Stimulated activated CD4-positive, alpha-beta T cell treated with anti-CD3 and anti-CD28 coated beads, Interleukin-4, amount 100 ng/mL, for 1 hour (primary cell): Measurements from ENCODE around the gene ZNF583.

Experiments
- DNase-seq: peaks from one replicate; pipeline ENCODE4 v3.0.0-alpha.2; 2020

Gene ZNF583

DNA sequence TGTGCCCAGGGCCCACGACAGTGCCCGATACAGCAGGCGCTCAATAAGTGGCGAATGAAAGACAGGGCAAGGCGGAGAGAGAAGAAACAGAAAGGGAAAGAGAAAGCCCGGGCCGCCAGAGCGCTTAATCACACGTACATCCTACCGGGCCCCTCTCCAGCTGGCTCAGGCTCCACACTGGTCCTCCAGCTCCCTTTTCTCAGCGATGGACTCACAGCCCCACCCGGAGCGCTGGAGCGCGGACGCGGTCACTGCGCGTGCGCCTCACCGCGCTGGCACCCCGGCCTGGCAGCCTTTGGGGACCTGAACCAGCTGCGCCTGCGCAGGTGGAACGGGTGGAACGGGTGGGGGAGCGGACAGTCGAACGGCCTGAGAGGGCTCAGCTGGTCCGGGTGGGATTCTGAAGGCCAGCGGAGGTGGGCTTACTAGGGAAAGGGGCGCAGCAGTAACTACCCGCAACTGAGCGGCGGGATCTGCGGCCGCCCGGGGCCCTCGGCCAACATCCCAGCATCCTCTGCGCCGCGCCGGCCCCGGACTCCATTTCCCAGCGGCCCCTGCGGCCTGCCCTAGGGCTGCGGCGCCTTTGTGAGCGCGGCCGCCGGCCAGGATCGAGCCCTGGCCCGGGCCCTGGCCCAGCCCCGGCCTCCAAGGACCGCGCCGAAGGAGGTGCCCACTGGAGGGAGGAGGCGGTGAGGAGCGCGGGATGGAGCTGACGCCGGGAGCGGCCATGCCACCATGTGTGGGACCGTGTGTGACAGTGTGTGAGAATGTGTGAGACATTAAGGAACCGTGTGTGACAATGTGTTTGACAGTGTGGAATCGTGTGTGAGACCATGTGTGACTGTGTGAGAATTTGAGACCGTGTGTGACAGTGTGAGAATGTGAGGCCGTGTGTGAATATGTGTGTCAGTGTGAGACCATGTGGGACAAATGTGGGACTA lies at the start of gene ZNF583:
Gene ZNF583 (plus strand): TSS at position 569 of the 941 bp plus-strand sequence. CDS start 2,783 bp downstream, outside the sequence.
- DNase-seq: peak; percentile 87

DNA sequence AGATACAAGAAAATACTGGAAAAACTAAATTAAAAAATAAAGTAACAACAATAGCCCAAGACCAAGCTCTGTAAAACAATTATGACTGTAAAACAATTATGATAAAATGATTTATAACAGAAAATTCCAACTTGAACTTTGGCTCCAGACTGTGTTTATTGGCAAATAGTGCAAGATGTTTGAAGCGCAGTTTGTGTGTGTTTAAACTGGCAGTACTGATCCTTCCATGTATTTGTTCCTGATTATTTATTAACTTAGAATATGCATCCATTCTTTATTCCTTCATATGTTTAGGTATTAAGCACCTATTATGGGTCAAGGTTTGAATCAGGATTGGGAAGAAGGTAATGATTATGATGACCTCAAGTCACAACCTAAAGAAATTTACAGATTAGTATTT lies 48.6 kb upstream of the ZNF583 start:
- no peak for DNase-seq

DNA sequence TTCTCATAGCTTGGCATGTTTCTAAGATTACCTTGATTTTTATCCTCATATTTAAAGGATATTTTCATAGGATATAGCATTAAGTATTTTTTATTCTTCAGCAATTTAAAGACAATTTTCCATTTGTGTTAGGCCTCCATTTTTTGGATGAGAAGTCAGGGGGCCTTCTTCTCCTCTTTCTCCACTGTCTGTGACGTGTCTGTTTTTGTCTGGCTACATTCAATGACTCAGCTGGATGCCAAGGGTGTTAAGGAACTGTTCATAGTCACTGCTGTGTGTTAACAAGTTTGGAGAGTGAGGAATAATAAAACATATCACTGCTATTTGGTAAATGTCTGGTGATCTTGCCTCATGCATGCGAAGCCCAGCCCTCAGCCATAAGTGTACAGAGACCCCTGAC lies 47.2 kb upstream of the ZNF583 start:
- no peak for DNase-seq

DNA sequence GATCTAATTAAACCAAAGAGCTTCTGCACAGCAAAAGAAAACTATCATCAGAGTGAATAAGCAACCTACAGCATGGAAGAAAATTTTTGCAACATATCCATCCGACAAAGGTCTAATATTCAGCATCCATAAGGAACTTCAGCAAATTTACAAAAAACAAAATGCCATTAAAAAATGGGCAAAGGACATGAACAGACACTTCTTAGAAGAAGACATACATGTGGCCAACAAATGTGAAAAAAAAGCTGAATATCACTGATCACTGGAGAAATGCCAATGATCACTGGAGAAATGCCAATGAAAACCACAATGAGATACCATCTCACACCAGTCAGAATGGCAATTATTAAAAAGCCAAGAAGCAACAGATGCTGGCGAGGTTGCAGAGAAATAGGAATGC lies 43.3 kb upstream of the ZNF583 start:
- no peak for DNase-seq

DNA sequence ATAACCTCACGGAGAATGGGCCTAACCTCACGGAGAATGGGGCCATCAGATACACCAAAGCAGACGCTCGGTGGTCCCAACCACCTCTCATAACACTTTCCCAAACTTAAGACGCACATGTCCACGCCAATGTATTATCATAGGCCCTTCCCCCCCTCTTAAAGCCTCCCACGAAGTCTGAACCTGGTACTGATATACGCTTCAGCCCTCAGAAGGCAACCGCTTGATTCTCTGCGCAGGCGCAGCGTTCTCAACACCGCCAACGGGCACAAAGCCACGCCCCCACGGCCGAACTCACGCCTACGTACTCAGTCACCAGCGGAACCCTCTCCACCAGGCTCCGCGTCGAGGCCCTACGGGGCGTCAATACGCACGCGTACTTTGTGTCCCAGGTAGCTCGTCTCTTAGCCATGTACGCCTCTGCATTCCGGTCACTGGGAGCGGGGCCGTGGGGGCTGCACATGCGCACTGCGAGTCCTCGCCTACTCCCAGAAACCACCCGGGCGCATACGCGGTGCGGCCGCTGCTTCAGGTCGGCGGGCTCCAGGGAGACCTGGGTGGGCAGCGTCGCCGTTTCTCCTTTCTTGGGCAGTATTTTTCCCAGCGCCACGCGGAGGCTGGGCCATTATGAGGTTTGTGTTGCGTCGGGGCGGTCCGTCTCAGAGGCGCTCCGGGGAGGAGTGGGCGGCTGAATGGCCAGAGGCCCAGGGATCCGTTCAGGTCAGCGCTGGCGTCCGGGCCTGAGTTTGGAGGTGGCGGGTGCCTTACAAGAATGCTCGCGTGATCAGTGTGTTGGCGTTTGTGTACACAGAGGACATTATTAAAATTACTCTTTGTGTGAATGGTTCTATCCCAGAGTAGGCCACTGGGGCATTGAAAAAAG lies 36.1 kb upstream of the ZNF583 start:
- DNase-seq: peak; percentile 73

DNA sequence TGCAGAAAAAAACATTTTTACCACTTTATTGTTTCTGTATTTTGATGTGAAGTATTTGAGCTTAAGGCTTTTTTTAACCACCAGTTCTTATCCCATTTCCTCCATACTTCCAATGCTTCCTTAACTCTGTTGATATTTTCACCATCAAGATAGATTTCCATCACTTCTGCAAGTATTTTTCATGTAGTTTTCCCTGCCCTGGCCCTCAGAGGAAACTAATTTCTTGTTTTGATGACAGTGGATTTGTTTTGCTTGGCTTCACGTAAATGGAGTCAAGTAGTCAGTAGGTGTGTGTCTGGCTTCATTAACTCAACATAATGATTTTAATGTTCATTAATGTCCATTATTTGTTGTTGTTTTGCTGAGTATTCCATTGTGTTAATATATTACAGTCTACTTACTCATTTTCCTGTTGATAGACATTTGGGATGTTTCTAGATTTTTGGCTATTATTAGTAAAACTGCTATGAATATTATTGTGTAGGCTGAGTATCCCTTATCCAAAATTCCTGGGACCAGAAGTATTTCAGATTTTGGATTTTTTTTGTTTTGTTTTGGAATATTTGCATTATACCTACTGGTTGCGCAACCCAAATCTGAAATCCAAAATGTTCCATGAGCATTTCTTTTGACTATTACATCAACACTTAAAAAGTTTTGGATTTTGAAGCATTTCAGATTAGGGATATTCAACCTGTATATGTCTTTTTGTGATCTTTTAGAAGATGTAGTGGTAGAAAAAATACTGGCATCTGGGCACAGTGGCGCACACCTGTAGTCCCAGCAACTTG lies 34.1 kb upstream of the ZNF583 start:
- DNase-seq: no peak

DNA sequence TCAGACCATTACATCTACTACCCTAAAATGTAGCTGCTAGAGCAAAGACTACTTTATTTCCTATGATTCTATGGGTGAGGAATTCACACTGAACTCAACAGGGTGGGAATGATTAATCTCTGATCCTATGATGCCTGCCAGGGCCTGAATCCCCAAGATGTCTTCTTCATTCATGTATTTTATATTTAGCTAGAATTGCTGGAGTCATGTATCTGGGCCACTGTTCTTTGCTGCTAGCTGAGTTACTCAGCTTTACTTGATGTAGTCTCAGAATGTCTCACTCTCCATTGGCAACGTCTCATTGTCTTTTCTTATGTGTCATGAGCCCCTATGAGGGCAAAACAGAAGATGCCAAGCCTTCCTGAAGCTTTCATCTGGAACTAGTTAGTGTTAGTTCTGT lies 31.9 kb upstream of the ZNF583 start:
- DNase-seq: no peak

DNA sequence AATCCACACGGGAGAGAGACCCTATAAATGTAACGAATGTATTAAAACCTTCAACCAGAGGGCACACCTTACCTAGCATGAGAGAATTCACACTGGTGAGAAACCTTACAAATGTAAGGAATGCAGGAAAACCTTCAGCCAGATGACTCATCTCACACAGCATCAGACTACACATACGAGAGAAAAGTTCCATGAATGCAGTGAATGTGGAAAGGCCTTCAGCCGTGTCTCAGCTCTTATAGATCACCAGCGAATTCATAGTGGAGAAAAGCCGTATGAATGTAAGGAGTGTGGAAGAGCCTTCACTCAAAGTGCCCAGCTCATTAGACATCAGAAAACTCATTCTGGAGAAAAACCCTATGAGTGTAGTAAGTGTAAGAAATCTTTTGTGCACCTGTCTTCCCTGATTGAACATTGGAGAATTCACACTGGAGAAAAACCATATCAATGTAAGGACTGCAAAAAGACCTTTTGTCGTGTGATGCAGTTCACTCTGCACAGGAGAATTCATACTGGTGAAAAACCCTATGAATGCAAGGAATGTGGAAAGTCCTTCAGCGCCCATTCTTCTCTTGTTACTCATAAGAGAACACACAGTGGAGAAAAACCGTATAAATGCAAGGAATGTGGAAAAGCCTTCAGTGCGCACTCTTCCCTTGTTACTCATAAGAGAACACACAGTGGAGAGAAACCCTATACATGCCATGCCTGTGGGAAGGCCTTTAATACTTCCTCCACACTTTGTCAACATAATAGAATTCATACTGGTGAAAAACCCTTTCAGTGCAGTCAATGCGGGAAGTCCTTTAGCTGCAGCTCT lies 26.8 kb upstream of the ZNF583 start:
- no peak for DNase-seq

DNA sequence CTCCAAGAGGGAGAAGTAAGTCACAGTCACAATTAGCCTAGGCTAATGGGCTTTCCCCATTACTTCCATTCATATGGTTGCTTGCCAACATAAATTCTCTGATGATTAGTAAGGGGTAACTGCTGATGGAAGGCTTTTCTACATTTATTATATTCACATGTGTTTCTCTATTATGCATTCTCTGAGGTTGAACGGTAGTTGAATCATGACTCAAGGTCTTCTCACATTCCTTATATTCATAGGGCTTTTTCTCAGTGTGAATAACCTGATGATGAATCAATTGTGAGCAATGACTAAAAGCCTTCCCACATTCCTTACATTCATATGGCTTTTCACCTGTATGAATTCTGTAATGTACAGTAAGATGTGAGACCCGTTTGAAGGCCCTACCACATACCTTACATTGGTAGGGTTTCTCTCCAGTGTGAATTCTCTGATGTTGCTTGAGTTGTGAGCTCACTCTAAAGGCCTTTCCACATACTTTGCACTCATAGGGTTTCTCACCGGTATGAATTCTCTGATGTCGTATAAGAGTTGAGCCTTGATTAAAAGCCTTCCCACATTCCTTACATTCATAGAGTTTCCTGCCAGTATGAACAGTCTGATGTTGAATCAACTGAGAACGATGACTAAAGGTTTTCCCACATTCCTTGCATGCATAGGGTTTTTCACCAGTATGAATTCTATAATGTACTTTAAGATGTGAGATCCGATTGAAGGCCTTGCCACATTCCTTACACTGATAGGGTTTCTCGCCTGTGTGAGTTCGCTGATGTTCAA lies 20.1 kb upstream of the ZNF583 start:
- no peak for DNase-seq

DNA sequence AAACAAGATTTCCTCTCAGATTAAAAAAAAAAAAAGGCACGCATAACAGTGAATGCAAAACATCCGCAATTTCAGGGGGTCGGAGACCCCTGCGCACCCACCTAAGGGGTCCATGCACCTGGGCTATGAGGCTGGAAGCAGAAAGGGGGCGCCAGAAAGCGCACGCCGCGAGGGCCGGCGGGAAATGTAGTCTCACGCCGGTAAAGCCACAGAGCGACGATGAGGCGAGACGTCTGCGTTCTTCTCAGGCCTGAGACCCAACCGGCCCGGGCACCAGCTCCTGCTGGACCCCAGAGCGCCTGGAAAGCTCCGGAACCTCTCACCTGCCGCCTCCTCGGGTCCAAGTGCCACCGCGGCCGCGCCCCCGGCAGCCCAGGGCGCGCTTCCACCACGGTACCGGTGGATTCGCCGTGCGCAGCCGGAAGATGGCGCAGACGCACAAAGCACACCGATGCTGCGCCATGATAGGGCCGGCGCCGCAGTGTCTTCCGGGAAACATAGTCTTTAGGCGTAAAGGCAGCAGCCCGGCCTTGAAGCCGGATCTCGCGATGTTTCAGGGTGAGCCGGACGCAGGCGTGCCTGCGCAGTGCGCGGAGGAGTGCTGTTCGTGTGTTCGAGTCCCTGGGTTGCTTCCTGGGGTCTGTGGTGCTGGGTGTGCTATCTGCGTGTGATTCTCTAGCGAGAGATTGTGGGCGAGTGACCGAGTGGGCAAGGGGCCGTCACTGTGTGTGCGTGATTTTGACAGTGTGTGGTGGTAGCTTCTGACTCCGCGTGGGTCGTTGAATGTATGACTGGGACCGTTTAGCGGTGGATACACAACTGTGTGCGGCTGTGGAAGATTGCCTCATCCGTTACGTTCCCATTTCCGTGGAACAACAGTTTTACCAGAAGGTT lies 10.8 kb upstream of the ZNF583 start, which contains the start of gene ZNF582:
Gene ZNF582 (minus strand): TSS at position 416 of the 894 bp plus-strand sequence. CDS start 1,782 bp downstream, outside the sequence.
- peak; percentile 90 for DNase-seq

DNA sequence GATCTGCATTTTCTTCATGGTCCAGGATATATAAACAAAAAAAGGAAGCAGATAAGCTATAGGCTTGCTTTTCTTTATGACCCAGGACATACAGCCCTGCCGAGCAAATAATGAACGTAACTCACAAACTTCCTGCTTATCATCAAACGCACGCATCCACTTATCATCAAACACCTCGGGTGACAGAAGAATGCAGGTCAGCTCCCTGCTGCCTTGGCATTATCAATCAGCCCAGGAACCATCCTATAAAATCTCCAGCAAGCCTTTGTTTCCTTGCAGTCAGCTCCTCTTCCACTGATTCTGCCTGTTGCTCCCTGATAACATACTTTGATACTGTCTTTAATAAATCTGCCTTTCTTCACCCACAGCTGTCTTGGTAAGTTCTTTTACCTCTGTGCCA lies 5.3 kb upstream of the ZNF583 start:
- no peak for DNase-seq

DNA sequence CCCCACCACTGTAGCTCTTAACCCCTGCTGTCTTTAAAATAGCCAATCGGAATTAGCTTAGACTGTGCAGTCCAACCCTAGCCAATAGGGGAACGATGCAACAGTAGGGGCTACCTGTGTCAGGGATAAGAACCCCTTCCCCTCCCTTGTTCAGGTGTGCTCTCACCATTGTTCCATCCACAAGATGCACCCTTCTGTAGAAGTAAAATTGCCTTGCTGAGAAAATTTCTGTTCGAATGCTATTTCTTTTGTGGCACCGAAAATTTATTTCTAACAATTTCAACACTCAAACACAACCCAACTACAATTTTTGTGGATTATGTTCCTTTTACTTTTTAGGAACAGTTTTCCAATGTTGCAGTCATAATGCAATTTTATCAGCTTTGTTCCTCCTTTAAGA lies 3.6 kb upstream of the ZNF583 start:
- no peak for DNase-seq

DNA sequence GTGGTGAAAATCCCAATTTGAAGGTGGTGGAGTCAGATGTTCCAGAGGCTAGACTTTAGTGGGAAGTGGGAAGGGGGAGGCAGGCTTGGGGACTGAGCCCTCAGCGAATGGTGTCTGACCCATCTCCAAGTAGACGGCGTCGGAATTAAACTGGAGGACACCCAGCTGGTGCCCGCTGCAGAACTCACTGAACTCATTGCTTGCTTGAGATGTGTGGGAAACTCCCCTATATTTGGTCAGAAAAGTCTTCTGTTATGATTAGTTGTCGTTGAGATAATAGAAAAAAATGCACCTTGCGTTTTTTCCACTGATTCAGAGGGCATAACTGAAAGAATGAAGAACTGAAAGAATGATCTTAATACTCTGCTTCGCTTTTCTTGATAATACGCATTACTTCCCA lies 871 bp upstream of the ZNF583 start:
- DNase-seq: peak; percentile 24

DNA sequence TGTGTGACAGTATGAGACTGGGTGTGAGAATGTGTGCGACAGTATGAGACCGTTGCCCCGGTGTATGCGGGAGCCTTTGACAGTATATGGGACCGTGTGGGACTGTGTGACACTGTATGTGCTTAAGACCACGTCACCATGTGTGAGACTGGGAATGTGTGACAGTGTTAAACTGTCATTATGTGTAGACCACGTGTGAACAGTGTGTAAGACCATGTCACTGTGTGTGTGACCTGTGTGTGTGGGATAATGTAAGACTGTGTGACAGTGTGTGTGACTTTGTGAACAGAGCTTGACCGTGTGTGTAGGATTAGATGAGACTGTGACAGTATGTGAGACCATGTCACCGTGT lies 549 bp downstream of the ZNF583 start:
- DNase-seq: no peak

DNA sequence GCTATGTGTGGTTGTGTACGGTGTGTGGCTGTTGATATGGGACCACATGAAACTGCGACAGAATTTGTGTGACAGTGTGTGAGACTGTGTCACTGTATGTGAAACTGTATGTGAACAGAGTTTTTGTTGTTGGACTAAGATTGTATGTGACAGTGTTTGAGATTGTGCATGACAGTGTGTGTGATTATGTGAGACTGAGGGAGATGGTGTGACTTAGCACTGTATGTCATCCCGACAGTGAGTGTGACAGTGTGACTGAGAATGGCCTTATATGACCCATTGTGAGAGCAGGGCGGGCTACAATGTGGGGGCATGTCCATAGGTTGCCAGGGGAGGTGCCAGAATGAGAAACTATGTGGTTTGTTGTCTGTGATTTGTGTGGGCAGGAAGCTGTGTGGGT lies 930 bp downstream of the ZNF583 start:
- no peak for DNase-seq

DNA sequence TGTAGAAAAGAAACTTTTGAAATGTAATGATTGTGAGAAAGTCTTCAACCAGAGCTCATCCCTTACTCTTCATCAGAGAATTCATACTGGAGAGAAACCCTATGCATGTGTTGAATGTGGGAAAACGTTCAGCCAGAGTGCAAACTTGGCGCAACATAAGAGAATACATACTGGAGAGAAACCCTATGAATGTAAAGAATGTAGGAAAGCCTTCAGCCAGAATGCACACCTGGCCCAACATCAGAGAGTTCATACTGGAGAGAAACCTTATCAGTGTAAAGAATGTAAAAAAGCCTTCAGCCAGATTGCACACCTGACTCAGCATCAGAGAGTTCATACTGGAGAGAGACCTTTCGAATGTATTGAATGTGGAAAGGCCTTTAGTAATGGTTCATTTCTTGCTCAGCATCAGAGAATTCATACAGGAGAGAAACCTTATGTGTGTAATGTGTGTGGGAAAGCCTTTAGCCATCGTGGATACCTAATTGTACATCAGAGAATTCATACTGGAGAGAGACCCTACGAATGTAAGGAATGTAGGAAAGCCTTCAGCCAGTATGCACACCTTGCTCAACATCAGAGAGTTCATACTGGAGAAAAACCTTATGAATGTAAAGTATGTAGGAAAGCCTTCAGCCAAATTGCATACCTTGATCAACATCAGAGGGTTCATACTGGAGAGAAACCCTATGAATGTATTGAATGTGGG lies 19.3 kb downstream of the ZNF583 start:
- DNase-seq: no peak

DNA sequence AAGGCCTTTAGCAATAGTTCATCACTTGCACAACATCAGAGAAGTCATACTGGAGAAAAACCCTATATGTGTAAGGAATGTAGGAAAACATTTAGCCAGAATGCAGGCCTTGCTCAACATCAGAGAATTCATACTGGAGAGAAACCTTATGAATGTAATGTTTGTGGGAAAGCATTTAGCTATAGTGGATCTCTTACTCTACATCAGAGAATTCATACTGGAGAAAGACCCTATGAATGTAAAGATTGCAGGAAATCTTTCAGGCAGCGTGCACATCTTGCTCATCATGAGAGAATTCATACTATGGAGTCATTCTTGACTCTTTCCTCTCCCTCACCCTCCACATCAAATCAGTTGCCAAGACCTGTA lies 19.8 kb downstream of the ZNF583 start:
- DNase-seq: no peak

DNA sequence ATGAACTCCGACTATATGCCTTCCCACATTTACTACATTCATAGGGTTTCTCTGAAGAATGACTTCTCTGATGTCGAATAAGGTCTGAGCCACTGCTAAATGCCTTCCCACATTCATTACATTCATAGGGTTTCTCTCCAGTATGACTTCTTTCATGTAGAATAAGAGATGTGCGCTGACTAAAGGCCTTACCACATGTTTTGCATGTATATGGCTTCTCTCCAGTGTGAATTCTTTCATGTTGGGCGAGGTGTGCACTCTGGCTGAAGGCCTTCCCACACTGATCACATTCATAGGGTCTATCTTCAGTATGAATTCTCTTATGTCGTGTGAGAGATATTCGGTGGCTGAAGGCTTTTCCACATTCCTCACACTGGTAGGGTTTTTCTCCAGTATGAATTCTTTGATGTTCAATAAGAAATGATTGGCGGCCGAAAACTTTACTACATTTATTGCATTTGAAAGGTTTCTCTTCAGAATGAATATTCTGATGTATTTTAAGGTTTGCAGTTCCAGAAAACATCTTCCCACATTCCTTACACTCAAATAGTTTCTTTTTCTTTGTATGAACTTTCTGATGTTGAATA lies 37.2 kb downstream of the ZNF583 start:
- no peak for DNase-seq

DNA sequence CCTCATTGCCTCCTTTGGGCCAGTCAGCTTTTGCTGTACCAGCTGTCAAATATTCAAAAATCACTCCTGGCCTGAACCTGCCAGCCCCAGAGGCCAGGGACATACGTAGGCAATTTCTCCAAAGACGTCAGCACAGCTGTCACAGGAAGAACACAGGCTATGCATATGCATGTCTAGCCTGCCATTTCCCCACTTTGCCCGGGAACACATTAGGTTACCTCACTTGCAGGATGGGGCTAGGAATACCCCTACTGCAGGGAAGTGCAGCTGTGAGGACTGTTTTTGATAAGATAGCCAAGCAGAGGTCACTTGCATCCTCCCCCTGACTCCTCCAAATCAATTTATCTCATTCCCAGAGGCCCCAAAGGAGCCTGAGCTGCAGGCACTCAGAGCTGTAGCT lies 70.2 kb downstream of the ZNF583 start:
- DNase-seq: no peak
